Glutamatergic neuron (in vitro differentiated cells): Measurements from ENCODE around the gene PRDM16. TPM values are rescaled to one million over a fixed set of nuclear protein-coding genes. Genes with fewer than 3 reads are reported as not detected.

ENCODE experiments used
- DNase-seq: peaks from one replicate; pipeline ENCODE4 v3.0.0; 2022
- H3K27ac Mint-ChIP-seq: one replicate; pipeline ENCODE4 v1.8.0; 2020; ENCODE audit warnings: mild to moderate bottlenecking, mixed read lengths, inconsistent platforms; ENCODE audit not compliant: unreplicated experiment
- H3K27me3 Mint-ChIP-seq: one replicate; pipeline ENCODE4 v1.8.0; 2020; ENCODE audit warnings: mild to moderate bottlenecking, moderate library complexity, mixed read lengths, inconsistent platforms; ENCODE audit not compliant: unreplicated experiment
- H3K36me3 Mint-ChIP-seq: one replicate; pipeline ENCODE4 v1.8.0; 2020; ENCODE audit warnings: mild to moderate bottlenecking, mixed read lengths, inconsistent platforms; ENCODE audit not compliant: unreplicated experiment
- H3K4me1 Mint-ChIP-seq: one replicate; pipeline ENCODE4 v1.8.0; 2020; ENCODE audit warnings: mild to moderate bottlenecking, low read depth, mixed read lengths, inconsistent platforms; ENCODE audit not compliant: unreplicated experiment
- H3K4me3 Mint-ChIP-seq: one replicate; pipeline ENCODE4 v1.8.0; 2020; ENCODE audit warnings: mild to moderate bottlenecking, mixed read lengths, inconsistent platforms; ENCODE audit not compliant: unreplicated experiment
- H3K9me3 Mint-ChIP-seq: one replicate; pipeline ENCODE4 v1.8.0; 2020; ENCODE audit warnings: mild to moderate bottlenecking, moderate library complexity, mixed read lengths, inconsistent platforms; ENCODE audit not compliant: unreplicated experiment
- long read RNA-seq: library from polyadenylated mRNA; unstranded; transcript quantifications from one replicate; pipeline ENCODE4 v2.0.0, GENCODE V29; 2020; ENCODE audit not compliant: unreplicated experiment
- total RNA-seq: library from RNA; stranded (reverse); fragmentation: NEBNext Ultra II Directional; extraction: Animal tissue kit (Norgen Biotek cat#: 25700); gene quantifications from one replicate; pipeline ENCODE4 v1.2.1, GENCODE V29; 2021; ENCODE audit not compliant: unreplicated experiment
- TF ChIP-seq, protein P1 (sequence below): fragments of 200-600 bp; sonication (generic); IDR thresholded peaks from one replicate; pipeline ENCODE4 v1.5.0; 2021; ENCODE audit not compliant: partially characterized antibody, unreplicated experiment

Gene PRDM16
- 0.07 TPM for total RNA-seq
- long read RNA-seq = 0 reads

DNA sequence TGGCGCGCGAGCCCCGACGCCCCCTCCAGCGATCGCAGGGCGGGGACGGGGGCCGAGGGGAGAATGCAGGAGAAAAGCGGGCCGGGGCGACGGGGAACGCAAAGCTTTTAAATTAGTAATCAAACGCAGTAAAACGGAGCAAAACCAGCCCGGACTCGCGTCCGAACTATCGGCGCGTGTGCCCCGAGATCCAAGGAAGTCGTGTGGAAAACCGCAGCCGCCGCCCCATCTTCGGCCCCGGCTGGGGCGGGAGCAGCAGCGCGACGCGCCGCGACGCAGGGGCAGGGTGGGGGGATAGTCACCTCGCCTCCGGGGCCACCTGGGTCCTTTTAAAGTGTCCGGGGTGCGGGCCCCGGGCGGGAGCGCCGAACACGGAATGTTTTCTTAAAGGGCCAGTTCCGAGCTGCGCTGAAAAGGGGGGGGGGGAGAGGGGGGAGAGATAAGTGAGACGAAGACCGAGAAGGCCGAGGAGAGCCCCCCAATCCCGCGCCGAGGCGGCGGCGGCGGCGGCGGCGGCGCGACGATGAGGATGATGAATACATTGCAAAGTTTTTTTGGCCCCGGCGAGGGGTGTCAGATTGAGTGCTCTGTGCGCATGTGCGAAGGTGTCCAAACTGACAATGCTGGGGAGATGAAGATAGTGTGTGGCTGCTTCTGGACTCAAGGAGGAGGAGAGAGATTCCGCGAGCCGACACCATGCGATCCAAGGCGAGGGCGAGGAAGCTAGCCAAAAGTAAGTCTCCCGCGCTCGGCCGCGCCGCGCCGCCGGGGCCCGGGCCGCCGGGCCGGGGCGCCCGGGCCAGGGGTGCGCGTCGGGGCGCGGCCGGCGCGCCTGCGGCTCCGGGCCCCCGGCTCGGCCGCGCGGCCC is at the start of gene PRDM16:
PRDM16 (plus strand) TSS at position 640 of the 868 bp plus-strand sequence; CDS start at position 697, 57 bp downstream.
- Mint-ChIP-seq H3K27me3 (peaks cover 8% of the 10 kb centered on the region), H3K9me3 (peaks cover 3% of the 10 kb centered on the region), H3K36me3 (no peaks in the 10 kb centered on the region), H3K4me3 (peak within 1 kb of the TSS; percentile 85), H3K27ac (no peak within 1 kb of the TSS), H3K4me1 (no peaks in the 10 kb centered on the region)
- DNase-seq = peak; percentile 35
- TF ChIP-seq, protein P1, sequence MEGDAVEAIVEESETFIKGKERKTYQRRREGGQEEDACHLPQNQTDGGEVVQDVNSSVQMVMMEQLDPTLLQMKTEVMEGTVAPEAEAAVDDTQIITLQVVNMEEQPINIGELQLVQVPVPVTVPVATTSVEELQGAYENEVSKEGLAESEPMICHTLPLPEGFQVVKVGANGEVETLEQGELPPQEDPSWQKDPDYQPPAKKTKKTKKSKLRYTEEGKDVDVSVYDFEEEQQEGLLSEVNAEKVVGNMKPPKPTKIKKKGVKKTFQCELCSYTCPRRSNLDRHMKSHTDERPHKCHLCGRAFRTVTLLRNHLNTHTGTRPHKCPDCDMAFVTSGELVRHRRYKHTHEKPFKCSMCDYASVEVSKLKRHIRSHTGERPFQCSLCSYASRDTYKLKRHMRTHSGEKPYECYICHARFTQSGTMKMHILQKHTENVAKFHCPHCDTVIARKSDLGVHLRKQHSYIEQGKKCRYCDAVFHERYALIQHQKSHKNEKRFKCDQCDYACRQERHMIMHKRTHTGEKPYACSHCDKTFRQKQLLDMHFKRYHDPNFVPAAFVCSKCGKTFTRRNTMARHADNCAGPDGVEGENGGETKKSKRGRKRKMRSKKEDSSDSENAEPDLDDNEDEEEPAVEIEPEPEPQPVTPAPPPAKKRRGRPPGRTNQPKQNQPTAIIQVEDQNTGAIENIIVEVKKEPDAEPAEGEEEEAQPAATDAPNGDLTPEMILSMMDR = no peak

DNA sequence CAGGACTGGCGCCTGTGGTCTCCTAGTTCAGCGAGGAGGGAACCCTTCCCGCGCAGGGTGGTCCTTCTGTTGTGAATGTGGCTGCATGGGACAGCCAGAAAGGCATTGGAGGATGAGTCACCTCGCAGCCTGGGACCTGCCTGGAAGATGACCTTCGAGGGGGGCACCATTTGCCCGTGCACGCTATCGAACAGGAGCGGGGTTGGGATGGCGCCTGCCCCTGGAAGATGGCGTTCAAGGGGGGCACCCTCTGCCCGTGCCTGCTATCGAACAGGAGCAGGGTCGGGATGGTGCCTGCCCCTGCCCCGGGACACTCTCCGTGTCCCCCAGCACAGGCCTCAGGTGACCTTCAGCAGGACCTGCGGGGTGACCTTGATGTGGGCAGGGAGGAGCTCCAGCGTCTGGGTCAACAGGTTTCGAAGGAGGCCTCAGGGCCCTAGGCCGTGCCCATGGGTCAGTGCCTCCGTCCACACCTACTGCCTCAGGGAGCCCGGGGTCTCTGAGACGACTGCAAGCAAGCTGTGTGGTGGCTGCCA is 49.4 kb upstream of the PRDM16 start:
- no peak for DNase-seq
- Mint-ChIP-seq H3K27me3 (peaks cover 2% of the 10 kb centered on the region), H3K9me3 (peaks cover 2% of the 10 kb centered on the region), H3K36me3 (no peaks in the 10 kb centered on the region), H3K27ac (no peak overlapping the region), H3K4me3 (no peak overlapping the region), H3K4me1 (no peaks in the 10 kb centered on the region)
- TF ChIP-seq, protein P1 = no peak

DNA sequence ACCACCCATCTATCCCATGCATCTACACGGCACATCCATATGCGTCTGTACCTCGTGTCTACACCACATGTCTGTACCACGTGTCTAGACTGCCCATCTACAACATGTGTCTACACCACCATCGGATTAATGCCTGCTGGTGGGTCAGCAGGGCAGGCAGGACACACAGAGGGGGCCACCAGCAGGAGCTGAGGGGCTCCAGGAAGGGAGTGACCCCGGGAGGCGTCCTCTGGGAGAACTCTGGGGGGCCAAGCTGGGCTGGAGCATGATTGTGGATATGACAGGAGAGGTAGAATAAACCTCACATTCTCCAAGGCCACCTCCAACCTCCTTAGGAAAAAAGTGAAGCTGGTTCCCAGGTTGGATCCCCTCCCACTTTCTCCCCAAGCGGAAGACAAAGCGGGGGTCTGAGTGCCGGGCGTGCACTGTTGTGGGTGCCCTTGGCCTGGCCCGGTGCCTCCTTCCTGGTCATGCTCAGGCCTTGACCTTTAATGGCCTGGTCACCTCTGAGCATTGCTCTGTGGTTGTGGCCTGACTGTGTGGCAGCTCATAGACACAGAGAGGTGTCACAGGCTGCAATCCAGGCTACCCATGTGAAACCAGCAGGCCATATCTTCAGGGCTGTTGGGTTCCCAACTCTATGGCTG is 48.6 kb upstream of the PRDM16 start:
- TF ChIP-seq, protein P1 = no peak
- no peak overlapping the region for H3K4me3 Mint-ChIP-seq
- no peaks in the 10 kb centered on the region for H3K36me3 Mint-ChIP-seq
- H3K9me3 Mint-ChIP-seq = peaks cover 2% of the 10 kb centered on the region
- H3K27ac Mint-ChIP-seq = no peak overlapping the region
- no peaks in the 10 kb centered on the region for H3K4me1 Mint-ChIP-seq
- H3K27me3 Mint-ChIP-seq = peaks cover 2% of the 10 kb centered on the region
- DNase-seq = no peak

- no peak within 1 kb of the TSS for H3K27ac Mint-ChIP-seq
These were observed 47.8 kb upstream of the PRDM16 start, which contains the start of gene ACTRT2 for GRCh38 chr1:3021233-3021671. ACTRT2 (plus strand) TSS chr1:3021467; CDS start chr1:3021687, 220 bp downstream.

More at GRCh38 chr1:3021233-3021671, 47.8 kb upstream of the PRDM16 start, which contains the start of gene ACTRT2:
- H3K36me3 Mint-ChIP-seq = no peaks in the 10 kb centered on the region
- H3K4me3 Mint-ChIP-seq = no peak within 1 kb of the TSS
- H3K4me1 Mint-ChIP-seq = no peaks in the 10 kb centered on the region
- H3K27me3 Mint-ChIP-seq = no peaks in the 10 kb centered on the region
- no peak for DNase-seq
- H3K9me3 Mint-ChIP-seq = peaks cover 2% of the 10 kb centered on the region
- TF ChIP-seq, protein P1 = no peak
